ENCODE measurements around the gene CCDC74A.
"Not testable (repeated sequence)": the region's sequence is repeated elsewhere in the genome, so short reads cannot be mapped to it uniquely, and the experiment has no call there.

Gene CCDC74A

GRCh38 chr2:131544813-131545165 is 17.1 kb downstream of the CCDC74A start:
- DNase-seq (ENCODE audit: insufficient read length, low spot score); FAIRE-seq: not testable (repeated sequence)

DNA sequence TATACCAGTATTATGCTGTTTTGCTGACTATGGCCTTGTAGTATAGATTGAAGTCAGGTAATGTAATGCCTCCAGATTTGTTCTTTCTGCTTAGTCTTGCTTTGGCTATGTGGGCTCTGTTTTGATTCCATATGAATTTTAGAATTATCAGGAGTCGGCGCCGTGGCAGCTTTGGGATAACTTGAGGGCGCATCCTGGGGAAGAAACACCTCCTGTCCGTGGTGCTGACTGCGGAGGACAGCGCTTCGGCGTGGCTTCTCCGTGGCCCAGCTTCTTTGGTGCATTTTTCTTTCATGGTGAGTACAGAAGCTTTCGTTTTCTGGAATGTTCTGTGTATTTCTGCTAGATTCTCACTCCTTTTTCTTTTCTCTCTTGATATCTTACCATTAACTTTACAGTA is 25.2 kb downstream of the CCDC74A start:
- FAIRE-seq (no peak), DNase-seq (ENCODE audit: insufficient read length, low spot score) (no peak)

- DNase-seq (ENCODE audit: insufficient read length, low spot score) = no peak
- no peak for FAIRE-seq
Observed at GRCh38 chr2:131556998-131557397, 29.3 kb downstream of the CCDC74A start.

- DNase-seq (ENCODE audit: insufficient read length, low spot score) = no peak
- FAIRE-seq = no peak
Observed at GRCh38 chr2:131557558-131558321, 30.1 kb downstream of the CCDC74A start.

DNA sequence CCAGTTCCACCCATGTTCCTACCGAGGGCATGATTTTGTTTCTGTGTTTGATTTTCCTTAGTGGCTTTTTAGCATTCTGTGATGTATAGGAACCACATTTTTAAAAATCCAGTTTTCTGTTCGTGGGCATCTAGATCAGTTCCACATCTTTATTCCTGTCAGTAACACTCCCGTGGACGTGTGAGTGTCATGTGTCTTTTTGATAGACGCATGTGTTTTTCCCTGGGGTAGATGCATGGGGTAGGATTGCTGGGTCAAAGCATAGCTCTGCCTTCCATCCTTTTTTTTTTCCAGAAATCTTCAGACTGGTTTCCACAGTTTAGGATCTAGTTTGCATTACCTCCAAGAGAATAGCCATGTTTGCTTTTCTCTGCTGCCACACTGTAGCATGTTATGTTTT is 38.7 kb downstream of the CCDC74A start:
- DNase-seq (ENCODE audit: insufficient read length, low spot score) = no peak

DNA sequence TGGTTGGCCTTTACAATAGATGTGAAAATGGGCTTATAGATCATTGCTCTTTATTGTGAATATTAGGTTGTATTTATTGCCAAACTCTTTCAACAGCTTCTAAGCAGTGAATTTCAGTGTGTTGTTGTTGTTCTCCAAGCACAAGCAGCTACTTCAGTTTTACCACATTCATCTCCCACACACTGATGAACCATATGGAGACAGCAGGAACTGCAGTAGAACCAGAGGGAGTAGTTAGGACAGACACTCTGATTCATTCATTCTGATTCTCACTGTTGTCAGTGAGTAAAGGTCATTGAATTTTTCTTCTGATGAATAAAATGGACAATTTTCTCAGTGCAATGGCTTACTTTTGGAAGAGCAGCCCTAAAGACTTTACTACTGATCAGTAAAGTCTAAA is 40.2 kb downstream of the CCDC74A start:
- no peak for DNase-seq (ENCODE audit: insufficient read length, low spot score)
- no peak for FAIRE-seq

More for the DNA sequence above, 38.7 kb downstream of the CCDC74A start:
- FAIRE-seq = no peak

- DNase-seq (ENCODE audit: insufficient read length, low spot score); FAIRE-seq: not testable (repeated sequence)
Observed at GRCh38 chr2:131568401-131568800, 40.7 kb downstream of the CCDC74A start.

DNA sequence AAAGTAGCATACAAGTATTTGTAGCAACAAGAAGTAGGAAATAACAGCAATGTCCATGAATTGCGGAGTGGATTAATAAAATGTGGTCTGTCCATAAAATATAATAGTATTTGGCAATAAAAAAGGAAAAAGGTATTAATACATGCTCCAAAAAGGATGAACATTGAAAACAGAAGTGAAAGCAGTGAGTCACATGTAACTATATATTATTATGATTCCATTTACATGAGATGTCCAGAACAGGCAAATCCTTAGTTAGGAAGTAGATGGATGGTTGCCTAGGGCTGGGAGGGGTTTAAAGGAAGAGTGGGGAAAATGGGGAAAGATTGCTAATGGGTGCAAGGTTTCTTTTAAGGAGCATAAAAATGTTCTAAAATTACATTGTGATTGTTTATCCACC is 44.5 kb downstream of the CCDC74A start:
- FAIRE-seq = no peak

DNA sequence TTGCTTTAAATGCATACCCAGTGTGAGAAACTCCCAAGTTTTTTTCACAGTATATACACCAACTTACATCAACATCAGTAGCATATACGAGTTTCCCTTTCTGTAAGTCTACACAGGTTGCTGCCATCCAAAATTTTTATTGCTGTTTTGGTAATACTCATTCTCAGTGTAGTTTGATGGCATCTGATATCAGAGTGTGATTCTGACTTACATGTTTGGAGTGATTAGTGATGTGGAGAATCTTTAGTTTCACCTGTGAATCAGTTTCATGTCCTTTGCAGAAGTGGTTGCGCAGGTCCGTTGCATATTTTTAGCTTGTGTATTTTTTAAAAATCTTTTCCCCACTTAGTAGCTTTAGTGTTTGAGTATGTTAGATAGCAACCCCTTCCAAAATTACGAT is 50.1 kb downstream of the CCDC74A start:
- FAIRE-seq = no peak

More for the DNA sequence above, 44.5 kb downstream of the CCDC74A start:
- no peak for DNase-seq (ENCODE audit: insufficient read length, low spot score)

DNA sequence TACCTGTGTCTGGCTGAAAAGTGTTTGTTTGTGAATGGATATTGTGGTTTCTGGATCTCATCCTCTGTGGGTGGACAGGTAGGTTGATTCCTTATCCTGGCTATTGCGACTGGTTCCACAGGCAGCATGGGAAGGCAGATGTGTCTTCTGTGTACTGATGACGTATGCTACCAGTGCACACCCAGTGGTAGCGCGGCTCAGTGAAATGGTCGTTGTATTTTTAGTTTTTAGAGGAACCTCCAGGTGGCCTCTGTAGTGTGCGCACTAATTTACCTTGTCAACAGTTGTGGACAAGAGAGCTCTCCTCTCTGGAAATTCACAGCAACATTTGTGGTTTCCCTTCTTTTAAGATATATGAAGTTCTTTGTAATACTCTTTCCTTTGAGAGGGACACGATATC is 52.5 kb downstream of the CCDC74A start:
- no peak for DNase-seq (ENCODE audit: insufficient read length, low spot score)
- FAIRE-seq = no peak

More for the DNA sequence above, 50.1 kb downstream of the CCDC74A start:
- DNase-seq (ENCODE audit: insufficient read length, low spot score) = no peak

All from GM19239 (cell line).